Activated T-helper 1 cell treated with anti-CD3 and anti-CD28 coated beads, Interleukin-2, amount 50 U/mL, for 16 hours (primary cell): ENCODE data around the gene RNH1.

Experiments used
- DNase-seq, 2 donors: peaks; one replicate each; pipeline ENCODE4 v3.0.0-alpha.2; 2020; ENCODE audit warnings: low read depth in 1 of 2, low spot score in 1 of 2

RNH1 gene

DNA sequence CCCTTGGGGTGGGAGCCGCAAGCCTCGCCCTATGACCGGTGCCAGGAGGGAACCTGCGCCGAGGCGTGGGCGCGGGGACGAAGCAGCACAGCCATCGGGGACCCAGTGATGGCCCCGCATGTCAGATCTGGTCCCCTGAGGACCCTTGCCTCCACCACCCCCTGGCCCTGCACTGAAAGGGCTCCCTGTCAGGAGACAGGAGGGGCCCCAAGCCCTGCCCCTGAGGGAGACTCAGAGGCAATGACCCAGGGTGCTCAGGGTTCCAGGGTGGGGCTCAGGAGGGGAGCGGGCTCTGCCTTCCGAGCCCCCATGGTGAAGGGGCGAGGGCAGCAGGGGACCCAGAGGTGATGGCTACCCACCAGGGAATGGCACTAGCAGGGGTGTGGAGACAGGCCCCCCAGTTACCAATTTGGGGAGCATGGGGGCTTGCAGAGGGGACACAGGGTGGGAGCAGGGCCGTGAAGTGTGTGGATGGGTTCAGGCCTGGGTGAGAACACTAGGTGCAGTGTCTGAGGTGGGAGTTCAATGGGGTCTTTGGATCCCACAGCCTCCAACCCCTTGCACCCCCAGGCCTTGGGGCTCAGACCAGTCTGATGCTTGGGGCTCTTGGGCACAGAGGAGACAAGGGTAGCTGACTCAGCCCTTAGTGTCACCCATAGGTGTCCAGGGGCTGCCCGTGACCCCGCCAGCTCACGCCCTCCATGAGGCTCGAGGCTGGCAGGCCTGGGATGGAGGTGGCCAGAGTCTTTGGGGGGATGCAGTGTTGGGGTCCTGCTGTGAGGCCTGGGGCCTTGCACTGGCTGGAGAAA is 30.8 kb upstream of the RNH1 start:
- DNase-seq: no peak

DNA sequence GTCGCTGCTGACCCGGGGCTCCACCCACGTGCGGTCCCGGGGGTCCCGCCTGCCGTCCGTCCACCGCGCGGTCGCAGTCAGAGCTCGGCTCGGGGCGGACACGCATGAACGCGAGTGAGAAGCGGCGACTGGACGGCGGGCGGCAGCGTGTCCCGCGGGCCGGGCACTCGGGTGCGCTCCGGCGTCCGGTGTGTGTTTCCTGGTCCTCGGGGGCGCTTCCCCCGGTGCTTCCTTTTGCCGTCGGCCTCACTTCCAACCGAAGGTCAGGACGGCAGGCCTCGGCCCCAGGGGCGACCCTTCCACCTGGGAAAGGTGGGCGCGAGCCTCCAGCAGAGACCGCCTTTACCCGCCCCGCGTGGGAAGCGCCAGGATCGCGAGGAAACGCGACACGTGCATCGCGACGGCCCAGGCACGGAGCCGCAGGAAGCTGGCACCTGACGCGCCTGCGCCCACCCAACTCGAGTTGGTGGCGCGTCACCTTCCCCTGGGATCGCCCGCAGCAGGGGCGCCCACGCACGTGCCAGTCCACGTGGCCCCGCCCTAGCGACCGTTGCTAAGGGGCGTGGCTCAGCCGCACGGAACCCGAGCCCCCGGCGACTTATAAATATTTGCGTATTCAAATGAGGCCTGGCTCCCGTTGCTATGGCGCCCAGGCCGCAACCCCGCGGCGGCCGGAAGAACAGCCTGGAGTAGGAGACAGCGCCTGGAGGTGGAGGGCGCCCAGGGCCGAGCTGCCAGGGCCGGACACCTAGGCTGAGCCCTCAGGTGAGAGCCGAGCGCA is 30.0 kb upstream of the RNH1 start, which contains the start of gene LRRC56:
LRRC56 (plus strand) TSS at position 687 of the 781 bp plus-strand sequence. CDS start 3,158 bp downstream, outside the sequence.
- DNase-seq: peak; percentile 73 to 88

DNA sequence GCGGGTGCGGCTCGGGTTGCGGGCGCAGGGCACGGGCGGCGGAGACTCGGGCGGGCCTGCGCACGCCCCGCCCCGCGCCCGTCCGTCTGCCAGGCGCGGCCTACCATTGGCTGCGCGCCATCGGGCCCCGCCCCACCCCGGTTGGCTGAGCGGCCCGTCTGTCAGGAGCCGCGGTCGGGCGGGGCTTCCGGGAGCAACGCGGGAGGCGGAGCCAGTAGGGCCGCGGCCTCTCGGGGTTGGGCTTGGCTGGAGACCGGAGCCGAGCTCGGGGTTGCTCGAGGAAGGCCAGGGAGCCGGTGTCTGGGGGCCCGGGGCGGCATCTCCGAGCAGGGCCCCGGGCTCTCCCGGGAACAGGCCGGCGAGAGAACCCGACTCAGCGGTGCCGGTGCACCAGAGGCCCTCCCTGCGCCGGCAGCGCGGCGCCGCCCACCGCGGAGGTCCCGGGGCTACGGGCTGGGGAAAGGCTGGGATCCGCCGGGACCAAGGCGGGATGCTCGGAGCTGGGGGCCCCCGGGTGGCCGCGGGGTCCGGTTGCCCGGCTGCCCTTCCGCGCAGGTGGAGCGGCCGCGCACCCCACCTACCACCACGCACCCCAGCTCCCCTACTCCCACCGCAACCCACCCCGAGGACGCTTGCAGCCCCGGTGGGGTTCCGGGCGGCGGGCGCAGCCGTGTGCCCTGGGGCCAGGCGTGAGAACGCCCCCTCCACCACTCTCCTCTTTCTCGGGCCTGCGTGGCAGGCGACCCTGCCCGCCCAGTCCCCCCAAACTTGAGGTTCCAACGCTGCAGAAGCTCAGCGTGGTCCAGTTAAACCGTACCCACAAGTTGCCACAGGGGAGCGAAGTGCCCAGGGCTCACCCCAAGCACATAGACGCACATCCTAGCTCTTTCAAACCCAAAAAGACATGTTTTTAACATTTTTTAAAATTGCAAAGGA is 28.7 kb upstream of the RNH1 start, which contains the start of gene HRAS:
HRAS (minus strand) TSS at position 58 of the 936 bp plus-strand sequence.
- DNase-seq: peak; percentile 91 to 95

DNA sequence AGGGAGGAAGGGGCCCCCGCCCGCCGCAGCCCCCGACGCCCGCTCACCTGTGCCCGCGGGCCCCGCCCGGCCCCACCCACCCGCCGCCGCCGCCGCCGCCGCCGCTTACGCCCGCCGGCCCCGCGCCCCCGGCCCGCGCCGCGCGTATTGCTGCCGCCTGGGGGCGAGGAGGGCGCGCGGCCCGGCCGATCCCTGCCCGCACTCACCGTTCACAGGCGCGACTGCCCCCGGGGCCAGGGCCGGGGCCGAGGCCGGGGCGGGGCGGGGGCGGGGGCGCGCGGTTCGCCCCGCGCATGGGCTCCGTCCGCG is 28.1 kb upstream of the RNH1 start:
- DNase-seq: no peak

DNA sequence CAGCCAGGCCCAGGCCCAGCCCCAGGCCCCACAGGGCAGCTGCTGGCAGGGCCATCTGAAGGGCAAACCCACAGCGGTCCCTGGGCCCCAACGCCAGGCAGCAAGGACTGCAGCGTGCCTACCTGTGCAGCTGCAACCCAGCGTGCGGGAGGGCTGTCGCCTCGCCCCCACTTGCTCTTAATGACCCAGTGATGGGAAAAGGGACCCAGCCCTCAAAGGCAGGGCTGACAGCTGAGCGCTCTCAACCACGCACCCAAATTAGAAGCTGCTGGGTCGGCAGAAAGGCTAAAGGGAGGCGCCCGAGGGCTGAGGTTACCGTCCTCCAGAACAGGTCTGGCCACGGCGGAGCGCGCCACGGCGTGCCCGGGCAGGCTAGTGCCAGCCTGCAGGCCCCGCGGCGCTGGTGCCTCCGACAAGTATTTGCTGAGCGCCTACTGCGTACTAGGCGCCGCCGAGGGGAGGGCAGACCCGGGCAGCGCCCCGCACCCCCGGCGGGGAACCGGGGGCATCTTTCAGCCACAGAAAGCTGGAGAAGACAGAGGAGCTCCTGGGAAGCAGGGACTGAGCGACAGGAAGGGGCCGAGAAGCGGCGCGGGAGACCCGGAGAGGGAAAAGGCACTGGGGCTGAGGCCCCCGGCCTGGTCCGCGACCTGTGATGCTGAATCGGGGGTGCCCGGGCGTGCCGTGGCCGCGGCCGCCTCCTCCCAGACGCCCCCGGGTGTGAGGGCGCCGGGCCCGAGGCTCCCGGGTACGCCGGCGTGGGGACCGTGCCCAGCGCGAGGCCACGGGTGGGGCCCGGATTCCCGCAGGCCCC is 27.6 kb upstream of the RNH1 start:
- no peak for DNase-seq

DNA sequence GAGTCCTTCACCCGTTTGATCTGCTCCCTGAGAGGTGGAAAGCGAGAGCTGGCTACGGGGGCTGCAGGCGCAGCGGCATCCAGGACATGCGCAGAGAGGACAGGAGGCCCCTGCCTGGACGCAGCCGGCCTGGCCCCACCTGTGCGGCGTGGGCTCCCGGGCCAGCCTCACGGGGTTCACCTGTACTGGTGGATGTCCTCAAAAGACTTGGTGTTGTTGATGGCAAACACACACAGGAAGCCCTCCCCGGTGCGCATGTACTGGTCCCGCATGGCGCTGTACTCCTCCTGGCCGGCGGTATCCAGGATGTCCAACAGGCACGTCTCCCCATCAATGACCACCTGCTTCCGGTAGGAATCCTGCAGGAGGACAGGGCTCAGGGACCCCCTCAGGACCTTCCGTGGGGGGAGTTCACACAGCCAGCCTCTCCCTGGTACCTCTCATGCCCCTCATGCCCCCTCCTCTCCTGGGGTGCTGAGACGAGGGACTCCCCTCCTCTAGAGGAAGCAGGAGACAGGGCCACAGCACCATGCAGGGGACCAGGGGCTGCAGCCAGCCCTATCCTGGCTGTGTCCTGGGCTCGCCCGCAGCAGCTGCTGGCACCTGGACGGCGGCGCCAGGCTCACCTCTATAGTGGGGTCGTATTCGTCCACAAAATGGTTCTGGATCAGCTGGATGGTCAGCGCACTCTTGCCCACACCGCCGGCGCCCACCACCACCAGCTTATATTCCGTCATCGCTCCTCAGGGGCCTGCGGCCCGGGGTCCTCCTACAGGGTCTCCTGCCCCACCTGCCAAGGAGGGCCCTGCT is 26.7 kb upstream of the RNH1 start:
- DNase-seq: no peak

DNA sequence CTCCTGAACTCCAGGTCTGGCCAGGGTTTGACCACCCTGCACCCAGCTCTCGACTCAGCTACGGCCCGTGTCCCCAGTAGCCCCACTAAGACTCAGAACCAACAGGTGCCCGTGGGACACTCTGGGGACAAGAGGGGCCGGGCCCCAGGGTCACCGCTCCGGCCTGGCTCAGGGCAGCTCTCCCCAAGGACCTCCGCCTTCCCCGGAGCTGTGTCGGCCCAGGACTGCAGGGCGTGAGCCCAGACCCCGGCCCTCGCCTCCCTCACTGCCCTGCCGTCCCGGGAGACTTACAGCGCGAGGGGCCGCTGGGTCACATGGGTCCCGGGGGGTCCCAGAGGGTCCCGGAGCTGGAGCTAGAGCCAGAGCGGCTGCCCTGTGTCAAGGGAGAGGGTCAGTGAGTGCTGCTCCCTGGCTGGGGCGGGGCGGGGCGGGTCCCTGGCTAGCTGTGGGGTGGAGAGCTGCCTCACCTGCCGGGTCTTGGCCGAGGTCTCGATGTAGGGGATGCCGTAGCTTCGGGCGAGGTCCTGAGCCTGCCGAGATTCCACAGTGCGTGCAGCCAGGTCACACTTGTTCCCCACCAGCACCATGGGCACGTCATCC is 26.0 kb upstream of the RNH1 start:
- DNase-seq: no peak

DNA sequence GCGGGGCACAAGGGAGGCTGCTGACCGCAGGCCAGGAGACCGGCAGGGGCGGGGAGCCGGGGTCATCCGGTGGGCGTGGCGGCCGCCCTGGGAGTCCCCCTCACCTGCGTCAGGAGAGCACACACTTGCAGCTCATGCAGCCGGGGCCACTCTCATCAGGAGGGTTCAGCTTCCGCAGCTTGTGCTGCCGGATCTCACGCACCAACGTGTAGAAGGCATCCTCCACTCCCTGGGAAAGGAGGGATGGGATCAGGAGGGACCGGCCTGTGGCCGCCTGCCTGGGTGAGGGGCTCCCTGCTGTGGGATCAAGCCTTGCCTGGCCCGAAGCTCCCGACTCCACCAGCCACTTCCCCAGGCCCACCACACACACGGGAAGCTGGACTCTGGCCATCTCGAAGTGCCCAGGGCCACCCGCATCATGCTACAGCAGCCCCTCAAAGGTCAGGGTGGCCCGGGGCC is 25.5 kb upstream of the RNH1 start:
- DNase-seq: no peak

DNA sequence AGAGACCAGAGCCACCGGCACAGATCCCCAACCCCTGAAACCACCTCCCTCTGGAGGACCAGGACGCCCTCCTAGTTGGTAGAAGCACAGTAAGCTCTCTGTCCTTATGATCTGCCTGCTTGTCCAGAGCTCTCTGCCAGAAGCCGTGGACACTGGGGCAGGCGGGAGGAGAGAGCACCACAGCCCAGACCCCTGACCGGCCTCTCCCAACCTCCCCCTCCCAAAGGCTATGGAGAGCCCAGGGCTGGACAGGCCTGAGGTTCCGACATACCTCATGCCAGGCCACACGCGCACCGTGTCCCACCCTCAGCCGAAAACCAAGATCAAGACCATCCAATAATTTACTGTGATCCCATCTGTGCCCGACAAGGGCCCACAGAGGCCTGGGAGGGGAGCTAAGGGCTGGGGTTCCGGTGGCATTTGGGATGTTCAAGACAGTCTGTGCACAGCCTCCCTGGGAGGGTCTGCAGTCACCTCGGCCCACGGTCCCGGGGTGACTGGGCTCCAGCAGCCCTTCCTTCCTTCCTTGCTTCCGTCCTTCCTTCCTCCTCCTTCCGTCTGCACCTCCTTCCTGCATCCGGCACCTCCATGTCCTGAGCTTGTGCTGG is 25.0 kb upstream of the RNH1 start:
- DNase-seq: no peak

DNA sequence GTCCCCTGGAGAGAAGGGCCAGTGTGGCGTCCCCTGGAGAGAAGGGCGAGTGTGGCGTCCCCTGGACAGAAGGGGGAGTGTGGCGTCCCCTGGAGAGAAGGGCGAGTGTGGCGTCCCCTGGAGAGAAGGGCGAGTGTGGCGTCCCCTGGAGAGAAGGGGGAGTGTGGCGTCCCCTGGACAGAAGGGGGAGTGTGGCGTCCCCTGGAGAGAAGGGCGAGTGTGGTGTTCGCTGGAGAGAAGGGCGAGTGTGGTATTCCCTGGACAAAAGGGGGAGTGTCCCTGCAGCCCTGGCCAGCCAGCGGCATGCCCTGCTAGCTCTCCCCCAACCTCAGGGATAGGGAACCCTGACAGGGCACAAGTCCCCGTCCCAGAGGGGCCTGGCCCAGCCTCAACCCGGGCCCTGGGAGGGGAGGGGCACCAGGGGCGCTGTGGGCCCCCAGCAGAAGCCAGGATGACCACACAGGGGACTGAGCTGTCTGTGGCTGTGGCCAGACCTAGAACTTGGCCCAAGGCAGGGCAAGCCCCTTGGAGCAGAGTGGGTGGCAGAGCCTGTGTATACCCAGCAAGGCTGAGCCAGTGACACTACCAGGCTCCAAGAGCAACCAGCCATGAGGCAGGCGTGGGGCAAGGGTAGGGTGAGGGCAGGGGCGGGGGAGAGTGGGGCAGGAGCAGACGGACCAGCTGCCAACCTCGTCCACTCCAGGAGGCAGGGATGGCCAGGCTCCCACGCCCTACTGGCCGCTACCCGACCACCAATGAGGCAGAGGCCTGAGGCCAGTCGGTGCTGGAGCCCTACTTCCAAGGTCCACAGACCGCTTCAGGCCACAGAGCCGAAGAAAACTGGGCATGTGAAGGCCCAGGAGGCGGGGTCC is 24.2 kb upstream of the RNH1 start:
- DNase-seq: no peak

DNA sequence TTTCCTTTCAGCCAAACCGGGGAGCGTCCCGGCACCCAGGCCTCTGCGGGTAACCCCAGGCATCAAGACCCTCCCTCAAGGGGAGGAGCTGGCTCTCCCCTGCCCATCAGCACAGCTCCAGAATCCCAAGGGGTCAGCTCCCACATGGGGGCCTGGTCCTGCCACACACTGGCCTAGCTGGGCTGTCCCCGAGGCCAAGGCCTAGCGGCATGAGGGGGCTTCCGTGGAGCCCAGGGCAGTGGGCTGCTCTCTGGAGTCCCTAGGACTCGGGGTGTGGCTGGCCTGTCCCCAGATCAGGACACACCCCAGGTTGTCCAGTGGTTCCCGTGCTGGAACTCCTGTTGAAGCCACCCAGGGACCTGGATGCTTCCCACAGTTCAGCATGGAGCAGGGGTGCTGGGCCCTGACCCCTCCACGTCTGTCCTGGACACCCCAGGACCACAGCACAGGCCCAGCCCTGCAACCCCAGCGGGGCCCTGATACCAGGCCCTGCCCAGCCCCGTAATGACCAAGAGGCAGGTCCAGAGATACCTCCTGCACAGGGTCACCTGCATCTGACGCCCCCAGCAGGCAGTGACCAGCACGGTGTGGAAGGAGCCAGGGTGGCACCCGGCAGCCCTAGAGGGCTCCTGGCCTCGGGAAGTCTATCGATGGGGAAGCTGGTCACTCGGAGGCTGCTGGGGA is 22.8 kb upstream of the RNH1 start:
- no peak for DNase-seq

DNA sequence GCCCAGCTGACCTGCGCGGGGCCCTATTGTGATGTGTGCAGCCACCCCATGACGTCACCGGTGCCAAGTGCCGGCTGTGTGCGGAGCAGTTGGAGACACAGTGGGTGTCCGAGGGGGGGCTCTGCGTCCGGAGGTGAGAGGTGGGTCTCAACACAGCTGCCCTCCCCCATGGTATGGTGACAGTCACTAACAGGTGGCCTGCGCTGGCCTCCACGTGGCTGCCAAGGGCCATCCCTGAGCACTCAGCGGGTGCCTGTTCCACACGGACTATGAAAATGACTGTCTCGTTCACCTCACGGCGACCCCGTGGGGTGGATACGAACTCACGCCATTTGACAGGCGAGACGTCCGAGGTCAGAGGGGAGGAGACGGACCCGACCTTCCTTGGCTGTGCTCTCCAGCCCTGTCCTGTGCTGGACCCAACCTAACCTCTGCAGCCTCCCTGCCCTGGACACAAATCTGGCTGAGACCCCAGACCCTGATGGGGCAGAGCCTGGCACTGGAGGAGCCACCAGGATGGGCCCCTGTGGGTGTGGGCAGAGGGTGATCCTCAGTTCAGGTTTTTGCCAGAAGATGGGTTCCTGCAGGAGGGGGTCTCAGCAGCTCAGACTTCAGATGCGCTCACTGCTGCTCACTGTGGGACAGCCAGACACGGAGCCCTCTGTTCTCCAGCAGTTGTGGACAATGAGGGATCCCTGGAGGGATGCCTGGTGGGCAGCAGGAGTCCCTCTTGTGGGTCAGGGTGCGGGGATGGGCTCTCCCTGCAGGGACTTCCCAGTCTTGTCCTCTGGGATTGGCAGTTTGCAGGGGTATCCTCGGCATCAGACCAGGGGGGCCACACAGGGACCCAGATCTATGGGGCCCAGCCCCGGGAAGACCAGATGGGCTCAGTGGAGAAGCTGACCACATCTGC is 22.0 kb upstream of the RNH1 start:
- no peak for DNase-seq

DNA sequence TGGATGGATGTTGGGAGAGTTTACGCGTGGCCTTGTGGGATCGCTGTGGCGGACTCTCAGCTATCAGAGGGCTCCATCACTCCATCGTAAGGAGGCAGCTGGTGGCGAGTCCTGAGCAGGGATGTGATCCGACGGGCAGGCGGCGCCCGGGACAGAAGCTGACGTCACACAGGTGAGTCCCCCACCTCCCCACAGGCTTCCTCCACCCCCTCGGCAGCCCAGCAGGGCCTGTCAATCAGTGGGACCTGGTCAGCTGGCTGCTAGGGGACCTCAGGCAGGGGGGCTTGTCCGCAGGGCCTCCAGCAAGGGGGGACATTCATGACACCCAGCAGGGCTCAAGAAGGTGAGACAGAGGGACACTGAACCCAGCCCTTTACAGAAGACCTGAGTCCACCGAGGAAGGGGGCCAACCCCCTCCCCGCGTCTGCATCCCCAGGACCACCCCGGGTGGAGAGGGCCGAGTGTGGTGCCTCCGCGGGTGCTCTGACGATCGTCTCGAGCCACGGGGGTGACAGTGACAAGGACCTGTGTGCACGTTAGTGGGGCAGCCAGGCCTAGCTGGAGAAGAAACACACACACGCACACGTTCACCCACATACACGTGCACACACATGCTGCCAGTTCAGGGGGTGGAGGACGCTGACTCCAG is 21.2 kb upstream of the RNH1 start:
- DNase-seq: no peak

DNA sequence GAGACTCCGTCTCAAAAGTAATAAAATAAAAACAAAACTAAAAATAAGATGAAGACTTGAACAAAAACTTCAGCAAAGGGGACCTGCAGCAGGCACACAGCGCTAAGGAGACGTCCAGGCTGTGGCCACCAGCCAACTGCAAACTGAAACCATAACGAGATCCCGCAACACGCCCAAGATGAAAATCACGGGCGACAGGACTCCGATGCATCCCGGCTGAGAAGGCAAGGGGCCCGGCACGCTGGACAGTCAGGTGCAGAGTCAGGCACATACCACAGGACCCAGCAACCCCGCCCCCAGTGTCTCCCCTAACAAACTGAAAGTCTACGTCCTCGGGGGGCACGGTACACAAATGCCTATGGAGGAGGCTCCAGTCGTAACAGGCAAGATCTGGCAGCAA is 19.1 kb upstream of the RNH1 start:
- DNase-seq: no peak

DNA sequence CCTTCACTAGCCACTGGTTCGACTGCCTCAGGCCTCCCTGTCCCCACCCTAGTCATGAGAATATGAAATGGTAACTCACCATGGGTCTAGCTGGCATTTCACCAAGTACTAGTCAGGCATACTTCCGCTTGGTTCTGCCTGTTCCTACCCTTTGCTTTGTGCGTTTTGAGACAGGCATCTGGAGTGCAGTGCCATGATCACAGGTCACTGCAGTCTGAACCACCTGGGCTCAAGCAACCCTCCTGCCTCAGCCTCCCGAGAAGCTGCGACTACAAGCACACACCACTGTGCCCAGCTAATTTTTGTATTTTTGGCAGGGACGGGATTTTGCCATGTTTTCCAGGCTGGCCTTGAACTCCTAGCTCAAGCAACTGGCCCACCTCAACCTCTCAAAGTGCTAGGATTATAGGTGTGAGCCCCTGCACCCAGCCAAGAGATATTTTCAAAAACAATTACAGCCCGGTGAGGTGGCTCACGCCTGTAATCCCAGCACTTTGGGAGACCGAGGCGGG is 14.2 kb upstream of the RNH1 start:
- DNase-seq: no peak
